Right atrium auricular region (tissue), 2 donors: ENCODE measurements around the gene CX3CR1. TPM values are rescaled to one million over a fixed set of nuclear protein-coding genes. Genes with fewer than 3 reads are reported as not detected.

Experiments used
- DNase-seq: peaks from one replicate; pipeline ENCODE4 v3.0.0-alpha.2; 2019; ENCODE audit warnings: low spot score
- H3K27ac ChIP-seq, 2 donors: fragments of 200-600 bp; sonication (generic); 1 replicate in 1 of 2; 2 replicates in 1 of 2; pipeline ENCODE4 v1.5.1; 2016 to 2019
- H3K27me3 ChIP-seq, 2 donors: fragments of 200-600 bp; sonication (generic); one replicate each; pipeline versions ENCODE4 v1.5.1 to v1.6.0; 2017 to 2019
- H3K36me3 ChIP-seq: fragments of 200-600 bp; sonication (generic); one replicate; pipeline ENCODE4 v1.5.1; 2016
- H3K4me1 ChIP-seq, 2 donors: fragments of 200-600 bp; sonication (generic); one replicate each; pipeline versions ENCODE4 v1.5.1 to v1.6.0; 2017 to 2019
- H3K4me3 ChIP-seq, 2 donors: fragments of 200-600 bp; sonication (generic); 1 replicate in 1 of 2; 2 replicates in 1 of 2; pipeline ENCODE4 v1.5.1; 2017 to 2019; ENCODE audit warnings: mild to moderate bottlenecking in 1 of 2, moderate library complexity in 1 of 2
- H3K9me3 ChIP-seq, 2 donors: fragments of 200-600 bp; sonication (generic); one replicate each; pipeline ENCODE4 v1.5.1; 2019
- CTCF ChIP-seq, 2 donors: fragments of 200-600 bp; sonication (generic); IDR thresholded peaks; one replicate each; pipeline ENCODE4 v1.5.1; 2019; ENCODE audit warnings: antibody characterized with exemption in 2 of 2
- total RNA-seq, 2 donors: library from RNA; depleted of rRNA; stranded (reverse); fragments of >200 nt; gene quantifications; one replicate each; pipeline ENCODE4 v1.1.0, GENCODE V29; 2016

CX3CR1 gene
- total RNA-seq, 2 donors from 2014 or later = 0.26 to 0.59 TPM

DNA sequence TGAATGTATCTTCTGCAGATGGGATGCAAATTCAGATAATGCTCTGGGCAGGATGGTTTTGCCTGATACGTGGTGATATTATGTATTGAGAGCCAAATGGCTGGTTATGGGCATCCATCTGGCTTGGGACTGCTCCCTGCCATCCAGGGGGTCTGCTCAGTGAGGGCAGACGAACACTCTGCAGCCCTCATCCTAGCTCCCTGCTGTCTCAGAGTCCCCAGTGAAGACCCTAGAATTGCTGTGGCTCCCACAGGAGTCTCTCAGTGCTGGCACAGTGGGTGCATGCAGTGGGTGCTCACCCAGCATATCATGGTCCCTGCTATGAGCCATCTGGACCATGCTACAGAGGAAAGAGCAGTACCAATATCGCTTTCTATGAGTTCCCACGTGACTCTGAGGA is 10.3 kb downstream of the CX3CR1 start:
- DNase-seq = no peak
- no peaks in the 10 kb centered on the region for H3K36me3 ChIP-seq
- H3K27me3 ChIP-seq = no peaks in the 10 kb centered on the region
- TF ChIP-seq CTCF (IDR thresholded peaks at IDR 0.05) = no peak
- H3K27ac ChIP-seq = no peak overlapping the region
- no peak overlapping the region for H3K4me3 ChIP-seq
- H3K9me3 ChIP-seq = no peaks in the 10 kb centered on the region
- H3K4me1 ChIP-seq = no peaks in the 10 kb centered on the region

DNA sequence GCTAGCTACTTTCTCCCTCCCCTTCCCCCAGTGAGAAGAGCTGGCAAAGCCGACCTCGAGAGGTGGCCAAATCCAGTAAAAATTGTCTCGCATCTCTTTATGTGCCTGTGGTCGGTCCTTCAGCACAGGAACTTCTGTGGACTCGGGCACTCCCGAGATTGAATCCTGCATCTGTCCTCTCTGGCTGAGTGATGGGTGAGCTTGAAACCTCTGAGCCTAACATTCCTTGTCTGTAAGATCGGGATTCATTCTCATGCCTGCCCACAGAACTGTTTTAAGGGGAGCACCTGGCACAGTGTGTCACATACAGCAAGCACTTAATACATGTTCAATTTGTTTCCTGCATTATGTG is 11.3 kb downstream of the CX3CR1 start:
- DNase-seq = no peak
- Histone ChIP-seq H3K27me3 (no peaks in the 10 kb centered on the region), H3K36me3 (no peaks in the 10 kb centered on the region), H3K4me1 (no peaks in the 10 kb centered on the region), H3K4me3 (no peak overlapping the region), H3K9me3 (no peaks in the 10 kb centered on the region), H3K27ac (no peak overlapping the region)
- no peak for TF ChIP-seq CTCF (IDR thresholded peaks at IDR 0.05)

DNA sequence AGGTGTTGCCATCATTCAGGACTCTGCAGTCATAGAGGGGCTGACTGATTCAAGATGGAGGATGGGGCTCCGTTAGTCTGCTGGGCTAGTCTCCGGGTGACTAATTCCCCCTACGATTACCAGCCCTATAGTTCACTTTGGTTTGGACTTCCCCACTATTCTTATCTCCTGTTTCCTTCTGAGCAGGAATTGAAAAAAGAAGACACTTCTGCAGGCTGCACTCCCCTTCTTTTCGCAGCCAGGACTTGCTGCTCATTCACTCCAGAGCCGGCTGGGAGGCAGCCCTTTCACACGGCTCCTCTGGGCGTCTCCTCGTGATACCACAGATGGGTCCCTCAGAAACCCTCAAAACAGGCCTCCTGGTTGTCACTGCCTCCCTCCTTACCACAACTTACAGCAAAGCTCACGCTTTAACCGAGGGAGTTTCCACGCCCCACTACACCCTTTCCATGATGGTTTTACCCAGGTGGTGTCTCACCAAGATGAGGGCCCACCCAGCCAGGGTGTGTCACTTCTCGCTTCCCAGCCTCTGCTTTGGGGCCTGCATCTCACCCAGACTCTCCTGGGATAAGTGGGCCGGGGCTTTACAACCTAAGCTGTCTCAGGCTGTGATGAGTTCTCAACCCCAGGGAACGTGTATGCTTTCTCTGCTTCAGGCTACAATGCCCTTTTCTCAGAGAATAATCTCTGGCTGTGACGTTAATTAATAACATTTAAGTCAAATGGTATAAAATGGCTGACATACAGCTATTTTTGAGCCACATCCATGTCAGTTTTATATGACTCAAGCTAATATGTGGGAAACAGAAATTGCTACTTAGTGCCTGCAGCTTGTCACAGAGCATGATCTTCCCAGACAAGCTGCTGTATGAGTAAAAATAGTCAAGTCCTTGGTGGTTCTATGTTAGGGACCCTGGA is 11.9 kb downstream of the CX3CR1 start:
- no peaks in the 10 kb centered on the region for H3K4me1 ChIP-seq
- no peak overlapping the region for H3K27ac ChIP-seq
- no peaks in the 10 kb centered on the region for H3K36me3 ChIP-seq
- H3K27me3 ChIP-seq = no peaks in the 10 kb centered on the region
- no peaks in the 10 kb centered on the region for H3K9me3 ChIP-seq
- no peak overlapping the region for H3K4me3 ChIP-seq
- no peak for TF ChIP-seq CTCF (IDR thresholded peaks at IDR 0.05)
- DNase-seq = no peak

DNA sequence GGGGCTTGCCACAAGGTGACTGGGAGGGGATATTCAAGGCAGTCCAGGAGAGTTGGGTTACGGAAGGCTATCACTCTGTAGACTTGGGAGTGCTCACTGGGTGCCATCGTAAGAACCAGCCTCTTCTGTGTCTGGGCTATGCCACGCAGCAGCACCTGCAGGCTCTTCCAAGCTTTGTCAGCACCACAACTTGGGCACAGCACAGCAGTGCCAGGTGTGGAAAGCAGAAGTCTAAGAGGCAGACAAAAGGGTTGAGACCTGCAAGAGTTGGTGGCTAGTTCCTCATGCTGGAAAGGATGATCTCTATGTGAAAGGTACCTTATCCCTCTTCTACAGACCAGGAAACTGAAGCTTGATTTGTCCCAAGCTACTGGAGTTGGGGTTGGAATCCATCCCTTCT is 15.8 kb downstream of the CX3CR1 start:
- Histone ChIP-seq H3K36me3 (no peaks in the 10 kb centered on the region), H3K9me3 (no peaks in the 10 kb centered on the region), H3K27me3 (no peaks in the 10 kb centered on the region), H3K4me1 (peaks cover 0 to 14% of the 10 kb centered on the region in 2 donors), H3K4me3 (no peak overlapping the region), H3K27ac (no peak overlapping the region)
- DNase-seq = no peak
- no peak for TF ChIP-seq CTCF (IDR thresholded peaks at IDR 0.05)

- H3K27ac ChIP-seq = no peak overlapping the region
- no peaks in the 10 kb centered on the region for H3K9me3 ChIP-seq
- H3K4me1 ChIP-seq = peaks cover 0 to 14% of the 10 kb centered on the region in 2 donors
- TF ChIP-seq CTCF (IDR thresholded peaks at IDR 0.05) = no peak
- H3K36me3 ChIP-seq = no peaks in the 10 kb centered on the region
- no peak overlapping the region for H3K4me3 ChIP-seq
- H3K27me3 ChIP-seq = no peaks in the 10 kb centered on the region
- DNase-seq = no peak
Observed at GRCh38 chr3:39263576-39263975, 16.3 kb downstream of the CX3CR1 start.

DNA sequence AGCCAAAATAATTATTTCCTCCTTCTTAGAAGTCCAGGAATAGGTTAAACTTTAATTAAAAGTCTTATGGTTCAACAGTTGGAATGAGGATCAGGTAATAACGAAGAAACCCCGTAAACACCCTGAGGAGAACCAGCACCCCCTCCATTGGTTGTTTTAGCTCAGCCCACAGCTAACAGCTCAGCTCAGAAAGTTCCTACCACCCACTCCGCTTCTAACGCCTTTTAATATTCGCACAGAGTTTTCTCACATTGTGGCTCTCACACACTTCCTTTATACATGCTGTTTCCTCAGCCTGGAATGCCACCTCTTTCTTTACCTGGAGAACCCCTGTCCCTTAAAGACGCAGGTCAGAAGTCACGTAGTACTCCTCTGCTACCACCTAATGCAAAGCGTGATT is 17.0 kb downstream of the CX3CR1 start:
- no peak for DNase-seq
- TF ChIP-seq CTCF (IDR thresholded peaks at IDR 0.05) = no peak
- Histone ChIP-seq H3K9me3 (no peaks in the 10 kb centered on the region), H3K36me3 (no peaks in the 10 kb centered on the region), H3K27ac (no peak overlapping the region), H3K4me1 (peaks cover 0 to 14% of the 10 kb centered on the region in 2 donors), H3K27me3 (no peaks in the 10 kb centered on the region), H3K4me3 (no peak overlapping the region)
